ENCODE results near the gene PCDHGB1. TPM values are rescaled to one million over a fixed set of nuclear protein-coding genes. Genes with fewer than 3 reads are reported as not detected.
"Not testable (repeated sequence)": the region's sequence is repeated elsewhere in the genome, so short reads cannot be mapped to it uniquely, and the experiment has no call there.

Gene PCDHGB1
- under 1 TPM; 0.19 to 0.39 TPM for polyA plus RNA-seq

DNA sequence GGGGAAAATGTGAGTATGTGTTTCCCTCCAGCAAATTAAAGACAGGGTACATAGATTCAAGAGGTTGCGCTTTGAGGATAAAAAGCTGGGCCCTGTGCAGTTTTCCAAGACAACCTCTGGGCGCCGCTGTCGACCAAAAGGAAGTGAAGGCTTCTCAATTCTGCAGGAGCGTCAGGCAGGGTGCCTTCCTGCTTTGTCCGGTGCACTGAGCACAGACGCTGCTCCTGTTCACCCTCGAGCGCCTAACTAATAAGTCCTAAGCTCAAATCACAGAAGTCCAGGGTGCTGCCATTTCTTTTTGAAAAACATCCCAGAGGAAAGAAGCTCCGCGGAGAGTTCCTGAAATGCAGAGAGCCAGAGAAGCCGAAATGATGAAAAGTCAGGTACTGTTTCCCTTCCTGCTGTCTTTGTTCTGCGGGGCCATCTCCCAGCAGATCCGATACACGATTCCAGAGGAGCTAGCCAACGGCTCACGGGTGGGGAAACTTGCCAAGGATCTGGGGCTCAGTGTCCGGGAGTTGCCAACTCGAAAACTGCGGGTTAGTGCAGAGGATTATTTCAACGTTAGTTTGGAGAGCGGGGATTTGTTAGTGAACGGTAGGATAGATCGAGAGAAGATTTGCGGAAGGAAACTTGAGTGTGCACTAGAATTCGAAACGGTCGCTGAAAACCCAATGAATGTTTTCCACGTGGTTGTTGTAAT lies at the start of gene PCDHGB1:
Gene PCDHGB1, plus strand, starts transcription at position 183 of the 703 bp plus-strand sequence. Its CDS starts 162 bp downstream, at position 345.
- H3K27me3 ChIP-seq (ENCODE audit: control insufficient read depth in 1 of 2, insufficient read depth in 2 of 2, low read length in 2 of 2) = peaks cover 0 to 3% of the 10 kb centered on the region in 2 donors
- peaks cover 0 to 2% of the 10 kb centered on the region in 2 donors for H3K4me1 ChIP-seq (ENCODE audit: control insufficient read depth in 2 of 2, insufficient read depth in 2 of 2, low read length in 1 of 2)
- WGBS, 2 donors = 25 to 26% methylated on average over 29 of the region's 29 CpGs
- peaks cover 17 to 38% of the 10 kb centered on the region in 2 donors for H3K9me3 ChIP-seq (ENCODE audit: control insufficient read depth in 2 of 2, insufficient read depth in 1 of 2, low read depth in 1 of 2, low read length in 1 of 2)
- H3K27ac ChIP-seq (ENCODE audit: low read depth in 2 of 2, low read length in 1 of 2) = no peak within 1 kb of the TSS
- H3K4me3 ChIP-seq (ENCODE audit: low read depth in 1 of 2, low read length in 2 of 2) = peak within 1 kb of the TSS in 1 of 2 donors; percentile 37
- H3K36me3 ChIP-seq (ENCODE audit: control insufficient read depth in 2 of 2, insufficient read depth in 2 of 2, low read length in 1 of 2) = no peaks in the 10 kb centered on the region

DNA sequence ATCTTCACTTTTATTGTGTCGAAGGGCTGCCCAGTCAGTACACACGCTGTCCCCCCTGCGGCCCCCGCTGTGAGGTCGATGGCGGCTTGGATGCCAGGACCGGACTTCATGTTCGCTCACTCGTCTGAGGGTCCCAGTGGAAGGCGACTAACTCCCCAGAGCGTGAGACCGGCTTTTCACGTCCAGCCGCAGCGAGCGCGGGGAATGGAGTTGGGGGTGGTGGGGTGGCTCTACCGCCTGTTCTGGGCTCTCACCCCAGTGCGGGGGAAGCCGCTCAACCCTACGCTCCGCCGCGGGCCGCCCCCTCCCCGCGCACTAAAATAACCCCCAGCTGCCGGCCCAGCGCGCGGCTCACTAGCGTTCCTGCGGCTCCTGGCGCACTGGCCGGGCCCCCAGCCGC lies 46.1 kb upstream of the PCDHGB1 start, which contains the start of gene SLC25A2:
Gene SLC25A2, minus strand, starts transcription at position 294 of the 400 bp plus-strand sequence. Its CDS starts 184 bp downstream, at position 110.
- H3K27me3 ChIP-seq (ENCODE audit: control insufficient read depth in 1 of 2, insufficient read depth in 2 of 2, low read length in 2 of 2) = no peaks in the 10 kb centered on the region

DNA sequence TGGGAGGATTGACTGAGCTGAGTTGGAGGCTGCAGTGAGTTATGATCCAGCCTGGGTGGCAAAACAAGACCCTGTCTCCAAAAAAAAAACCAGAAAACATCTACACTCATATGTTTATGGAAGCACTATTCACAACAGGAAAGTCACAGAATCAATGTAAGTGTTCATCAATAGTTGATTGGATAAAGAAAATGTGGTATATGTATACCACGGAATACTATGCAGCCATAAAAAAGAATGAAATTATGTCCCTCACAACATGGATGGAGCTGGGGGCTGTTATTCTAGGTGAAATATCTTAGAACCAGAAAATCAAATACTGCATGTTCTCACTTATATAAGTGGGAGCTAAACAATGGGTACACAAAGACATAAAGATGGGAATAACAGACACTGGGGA lies 43.3 kb upstream of the PCDHGB1 start:
- no peaks in the 10 kb centered on the region for H3K36me3 ChIP-seq (ENCODE audit: control insufficient read depth in 2 of 2, insufficient read depth in 2 of 2, low read length in 1 of 2)
- H3K4me3 ChIP-seq (ENCODE audit: low read depth in 1 of 2, low read length in 2 of 2) = no peak overlapping the region
- no peaks in the 10 kb centered on the region for H3K4me1 ChIP-seq (ENCODE audit: control insufficient read depth in 2 of 2, insufficient read depth in 2 of 2, low read length in 1 of 2)
- H3K9me3 ChIP-seq (ENCODE audit: control insufficient read depth in 2 of 2, insufficient read depth in 1 of 2, low read depth in 1 of 2, low read length in 1 of 2) = peaks cover 15 to 36% of the 10 kb centered on the region in 2 donors
- H3K27me3 ChIP-seq (ENCODE audit: control insufficient read depth in 1 of 2, insufficient read depth in 2 of 2, low read length in 2 of 2) = no peaks in the 10 kb centered on the region
- H3K27ac ChIP-seq (ENCODE audit: low read depth in 2 of 2, low read length in 1 of 2) = no peak overlapping the region
- 96 to 97% methylated on average over 1 of the region's 1 CpG for WGBS, 2 donors

More for the DNA sequence above, 46.1 kb upstream of the PCDHGB1 start, which contains the start of gene SLC25A2:
- peaks cover 15 to 37% of the 10 kb centered on the region in 2 donors for H3K9me3 ChIP-seq (ENCODE audit: control insufficient read depth in 2 of 2, insufficient read depth in 1 of 2, low read depth in 1 of 2, low read length in 1 of 2)
- H3K4me3 ChIP-seq (ENCODE audit: low read depth in 1 of 2, low read length in 2 of 2) = no peak within 1 kb of the TSS
- no peaks in the 10 kb centered on the region for H3K36me3 ChIP-seq (ENCODE audit: control insufficient read depth in 2 of 2, insufficient read depth in 2 of 2, low read length in 1 of 2)
- H3K27ac ChIP-seq (ENCODE audit: low read depth in 2 of 2, low read length in 1 of 2) = no peak within 1 kb of the TSS
- 43 to 52% methylated on average over 36 of the region's 36 CpGs for WGBS, 2 donors
- no peaks in the 10 kb centered on the region for H3K4me1 ChIP-seq (ENCODE audit: control insufficient read depth in 2 of 2, insufficient read depth in 2 of 2, low read length in 1 of 2)

DNA sequence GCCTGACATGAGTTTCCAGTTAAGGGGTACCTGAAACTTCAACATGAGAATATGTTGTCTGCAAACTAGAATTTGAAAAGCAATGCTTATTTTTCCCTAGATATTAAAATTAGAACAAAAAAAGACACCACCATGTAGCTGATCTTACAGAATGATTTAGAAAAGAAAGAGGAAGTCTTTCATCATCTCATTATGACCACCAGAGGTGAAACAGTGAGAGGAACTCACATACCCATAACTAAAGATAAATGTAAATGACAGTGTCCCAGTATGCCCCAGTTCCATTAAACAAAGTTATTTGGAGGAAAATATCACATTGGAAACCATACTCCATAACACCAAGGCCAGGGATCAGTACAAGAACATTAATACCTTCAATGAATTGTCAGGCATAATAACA lies 36.2 kb upstream of the PCDHGB1 start:
- H3K4me1 ChIP-seq (ENCODE audit: control insufficient read depth in 2 of 2, insufficient read depth in 2 of 2, low read length in 1 of 2) = no peaks in the 10 kb centered on the region
- peaks cover 13 to 15% of the 10 kb centered on the region in 2 donors for H3K9me3 ChIP-seq (ENCODE audit: control insufficient read depth in 2 of 2, insufficient read depth in 1 of 2, low read depth in 1 of 2, low read length in 1 of 2)
- no peaks in the 10 kb centered on the region for H3K27me3 ChIP-seq (ENCODE audit: control insufficient read depth in 1 of 2, insufficient read depth in 2 of 2, low read length in 2 of 2)
- H3K36me3 ChIP-seq (ENCODE audit: control insufficient read depth in 2 of 2, insufficient read depth in 2 of 2, low read length in 1 of 2) = peaks cover 0 to 2% of the 10 kb centered on the region in 2 donors
- H3K27ac ChIP-seq (ENCODE audit: low read depth in 2 of 2, low read length in 1 of 2) = no peak overlapping the region
- H3K4me3 ChIP-seq (ENCODE audit: low read depth in 1 of 2, low read length in 2 of 2) = no peak overlapping the region

DNA sequence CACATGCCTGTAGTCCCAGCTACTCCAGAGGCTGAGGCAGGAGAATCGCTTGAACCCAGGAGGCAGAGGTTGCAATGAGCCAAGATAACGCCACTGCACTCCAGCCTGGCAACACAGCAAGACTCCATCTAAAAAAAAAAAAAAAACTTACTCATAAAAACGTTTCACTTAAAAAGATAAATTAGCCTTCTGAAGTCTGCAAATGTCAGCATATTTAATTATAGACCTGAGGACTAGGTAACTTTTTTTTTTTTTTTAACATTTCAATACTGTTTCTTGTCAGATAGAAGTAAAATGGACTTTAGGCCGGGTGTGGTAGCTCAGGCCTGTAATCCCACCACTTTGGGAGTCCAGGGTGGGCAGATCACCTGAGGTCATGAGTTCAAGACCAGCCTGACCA lies 32.9 kb upstream of the PCDHGB1 start:
- 86 to 94% methylated on average over 4 of the region's 4 CpGs for WGBS, 2 donors
- H3K4me1 ChIP-seq (ENCODE audit: control insufficient read depth in 2 of 2, insufficient read depth in 2 of 2, low read length in 1 of 2); H3K4me3 ChIP-seq (ENCODE audit: low read depth in 1 of 2, low read length in 2 of 2); H3K36me3 ChIP-seq (ENCODE audit: control insufficient read depth in 2 of 2, insufficient read depth in 2 of 2, low read length in 1 of 2); H3K27ac ChIP-seq (ENCODE audit: low read depth in 2 of 2, low read length in 1 of 2); H3K27me3 ChIP-seq (ENCODE audit: control insufficient read depth in 1 of 2, insufficient read depth in 2 of 2, low read length in 2 of 2): not testable (repeated sequence)
- H3K9me3 ChIP-seq (ENCODE audit: control insufficient read depth in 2 of 2, insufficient read depth in 1 of 2, low read depth in 1 of 2, low read length in 1 of 2) = peaks cover 20% of the 10 kb centered on the region in 2 donors

DNA sequence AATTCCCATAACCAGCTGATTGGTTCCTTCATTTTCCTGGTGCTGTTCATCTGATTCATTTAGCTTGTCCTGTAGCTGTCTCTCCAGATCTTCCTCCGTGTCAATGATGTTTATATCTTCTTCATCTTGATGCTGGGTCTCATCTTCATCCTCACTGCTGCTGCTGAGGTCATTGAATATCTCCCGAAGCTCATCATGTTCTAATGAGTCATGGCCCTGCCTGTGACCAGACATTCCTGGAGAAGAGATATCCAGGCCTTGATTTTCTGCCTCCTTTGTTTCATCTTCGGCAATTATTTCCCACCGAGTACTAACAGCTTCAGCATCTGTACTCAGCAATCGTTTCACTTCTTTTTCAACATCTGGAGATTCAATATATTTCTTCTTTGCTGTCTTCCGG lies 30.7 kb upstream of the PCDHGB1 start:
- H3K36me3 ChIP-seq (ENCODE audit: control insufficient read depth in 2 of 2, insufficient read depth in 2 of 2, low read length in 1 of 2) = peaks cover 4 to 5% of the 10 kb centered on the region in 2 donors
- H3K4me3 ChIP-seq (ENCODE audit: low read depth in 1 of 2, low read length in 2 of 2) = peak overlapping the region in 1 of 2 donors; percentile 77
- H3K4me1 ChIP-seq (ENCODE audit: control insufficient read depth in 2 of 2, insufficient read depth in 2 of 2, low read length in 1 of 2) = peaks cover 0 to 2% of the 10 kb centered on the region in 2 donors
- no peak overlapping the region for H3K27ac ChIP-seq (ENCODE audit: low read depth in 2 of 2, low read length in 1 of 2)
- WGBS, 2 donors = 98 to 99% methylated on average over 6 of the region's 6 CpGs
- no peaks in the 10 kb centered on the region for H3K27me3 ChIP-seq (ENCODE audit: control insufficient read depth in 1 of 2, insufficient read depth in 2 of 2, low read length in 2 of 2)
- peaks cover 14 to 23% of the 10 kb centered on the region in 2 donors for H3K9me3 ChIP-seq (ENCODE audit: control insufficient read depth in 2 of 2, insufficient read depth in 1 of 2, low read depth in 1 of 2, low read length in 1 of 2)

DNA sequence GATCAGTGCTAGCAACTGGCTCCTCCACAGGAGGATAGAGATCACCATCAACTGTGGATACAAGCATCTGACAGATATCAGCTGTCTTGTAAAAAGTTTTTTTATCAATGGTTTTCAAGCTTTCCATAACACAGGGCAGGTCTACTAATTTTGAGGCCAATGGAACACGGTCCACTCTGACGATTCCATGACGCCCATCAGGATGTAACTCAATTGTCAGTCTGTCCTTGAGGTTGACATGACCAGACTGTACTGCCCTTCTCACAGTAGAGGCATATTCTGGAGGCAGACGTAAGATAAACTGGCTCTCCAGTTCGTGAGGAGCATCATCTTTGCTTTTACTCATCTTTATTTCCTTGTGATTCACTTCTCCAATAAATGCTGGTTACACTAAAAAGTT lies 30.2 kb upstream of the PCDHGB1 start:
- peaks cover 14 to 23% of the 10 kb centered on the region in 2 donors for H3K9me3 ChIP-seq (ENCODE audit: control insufficient read depth in 2 of 2, insufficient read depth in 1 of 2, low read depth in 1 of 2, low read length in 1 of 2)
- no peak overlapping the region for H3K27ac ChIP-seq (ENCODE audit: low read depth in 2 of 2, low read length in 1 of 2)
- no peaks in the 10 kb centered on the region for H3K27me3 ChIP-seq (ENCODE audit: control insufficient read depth in 1 of 2, insufficient read depth in 2 of 2, low read length in 2 of 2)
- peaks cover 4 to 5% of the 10 kb centered on the region in 2 donors for H3K36me3 ChIP-seq (ENCODE audit: control insufficient read depth in 2 of 2, insufficient read depth in 2 of 2, low read length in 1 of 2)
- peak overlapping the region in 1 of 2 donors; percentile 77 for H3K4me3 ChIP-seq (ENCODE audit: low read depth in 1 of 2, low read length in 2 of 2)
- peaks cover 0 to 2% of the 10 kb centered on the region in 2 donors for H3K4me1 ChIP-seq (ENCODE audit: control insufficient read depth in 2 of 2, insufficient read depth in 2 of 2, low read length in 1 of 2)
- WGBS, 2 donors = 75 to 77% methylated on average over 5 of the region's 5 CpGs

DNA sequence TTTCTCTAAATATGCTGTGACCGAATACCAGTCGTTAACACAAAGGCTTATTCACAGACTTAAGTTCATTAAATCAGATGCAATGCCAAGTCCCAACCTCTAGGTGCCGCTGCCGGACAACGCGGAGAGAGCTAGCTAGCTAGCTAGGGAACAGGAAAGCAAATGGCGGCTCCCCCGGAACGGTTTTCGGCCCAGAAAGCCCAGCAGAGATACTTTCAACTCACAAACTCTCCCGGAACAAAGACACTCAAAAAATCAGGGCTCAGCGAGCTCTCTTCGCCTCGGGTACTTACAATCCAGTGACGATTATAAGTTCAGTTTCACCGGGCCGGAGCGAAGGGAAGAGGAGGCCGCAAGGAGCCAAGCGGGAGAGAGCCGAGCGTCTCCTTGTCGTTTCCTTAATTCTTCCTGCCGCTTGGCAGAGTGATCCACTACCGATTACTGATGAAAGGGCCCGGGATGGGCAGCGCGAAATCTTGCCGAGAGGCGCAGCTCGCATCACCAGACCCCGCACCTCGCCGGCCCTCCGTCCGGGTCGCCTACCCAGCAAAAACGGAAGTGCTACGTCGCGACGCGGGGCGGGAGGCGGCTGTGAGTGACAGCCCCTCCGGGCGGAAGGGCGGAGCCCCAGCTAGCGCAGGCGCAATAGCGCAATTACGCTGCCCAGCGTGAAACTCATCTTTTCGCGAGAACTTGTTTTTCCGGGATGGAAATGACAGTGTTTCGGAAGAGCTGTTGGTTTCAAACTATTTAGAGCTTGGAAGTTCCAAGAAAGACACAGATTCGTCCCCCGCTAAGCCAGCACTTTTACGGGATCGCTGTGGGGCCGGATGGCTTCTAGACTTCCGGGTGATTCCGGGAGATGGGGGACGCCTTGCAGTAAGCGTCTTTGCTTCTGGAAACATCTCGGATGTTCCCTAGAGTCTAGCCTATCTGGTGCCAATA lies 29.4 kb upstream of the PCDHGB1 start, which contains the start of gene TAF7:
Gene TAF7, minus strand, starts transcription at position 560 of the 945 bp plus-strand sequence. CDS start 740 bp downstream, outside the sequence.
- peak within 1 kb of the TSS; percentile 93 to 95 for H3K27ac ChIP-seq (ENCODE audit: low read depth in 2 of 2, low read length in 1 of 2)
- WGBS, 2 donors = 2% methylated on average over 67 of the region's 67 CpGs
- H3K4me1 ChIP-seq (ENCODE audit: control insufficient read depth in 2 of 2, insufficient read depth in 2 of 2, low read length in 1 of 2) = peaks cover 0 to 2% of the 10 kb centered on the region in 2 donors
- peak within 1 kb of the TSS; percentile 74 to 77 for H3K4me3 ChIP-seq (ENCODE audit: low read depth in 1 of 2, low read length in 2 of 2)
- H3K36me3 ChIP-seq (ENCODE audit: control insufficient read depth in 2 of 2, insufficient read depth in 2 of 2, low read length in 1 of 2) = peaks cover 4 to 5% of the 10 kb centered on the region in 2 donors
- H3K9me3 ChIP-seq (ENCODE audit: control insufficient read depth in 2 of 2, insufficient read depth in 1 of 2, low read depth in 1 of 2, low read length in 1 of 2) = peaks cover 10 to 20% of the 10 kb centered on the region in 2 donors
- no peaks in the 10 kb centered on the region for H3K27me3 ChIP-seq (ENCODE audit: control insufficient read depth in 1 of 2, insufficient read depth in 2 of 2, low read length in 2 of 2)

DNA sequence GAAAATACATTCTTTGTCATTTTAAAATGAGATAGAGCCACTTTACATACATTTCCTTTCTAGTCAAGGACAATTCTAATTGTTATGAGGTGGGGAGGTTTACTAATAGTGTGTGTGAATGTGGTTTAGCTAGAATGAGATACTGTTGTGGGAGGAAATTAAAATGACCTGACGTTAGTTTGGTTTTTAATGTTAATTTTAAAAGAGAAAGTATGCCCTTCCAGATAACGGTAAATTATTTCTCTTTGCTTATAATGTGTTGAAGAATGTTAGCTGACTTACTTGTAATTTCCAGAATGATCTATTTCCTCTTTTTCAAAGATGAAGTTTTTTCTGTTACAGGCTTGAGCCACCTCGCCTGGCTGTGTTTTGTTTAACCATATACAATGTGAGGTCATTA lies 27.6 kb upstream of the PCDHGB1 start:
- H3K36me3 ChIP-seq (ENCODE audit: control insufficient read depth in 2 of 2, insufficient read depth in 2 of 2, low read length in 1 of 2) = peaks cover 4 to 5% of the 10 kb centered on the region in 2 donors
- peaks cover 10 to 21% of the 10 kb centered on the region in 2 donors for H3K9me3 ChIP-seq (ENCODE audit: control insufficient read depth in 2 of 2, insufficient read depth in 1 of 2, low read depth in 1 of 2, low read length in 1 of 2)
- 85% methylated on average over 3 of the region's 3 CpGs for WGBS, 2 donors
- H3K4me1 ChIP-seq (ENCODE audit: control insufficient read depth in 2 of 2, insufficient read depth in 2 of 2, low read length in 1 of 2) = peaks cover 0 to 2% of the 10 kb centered on the region in 2 donors
- no peak overlapping the region for H3K27ac ChIP-seq (ENCODE audit: low read depth in 2 of 2, low read length in 1 of 2)
- H3K4me3 ChIP-seq (ENCODE audit: low read depth in 1 of 2, low read length in 2 of 2) = no peak overlapping the region
- no peaks in the 10 kb centered on the region for H3K27me3 ChIP-seq (ENCODE audit: control insufficient read depth in 1 of 2, insufficient read depth in 2 of 2, low read length in 2 of 2)
